HL-60 (cell line): ENCODE data around the gene CALM1.

Experiments used
- CTCF ChIP-seq: IDR thresholded peaks from one replicate; pipeline ENCODE4 v1.5.1; 2011; ENCODE audit warnings: low read length, control low read depth, inconsistent platforms; ENCODE audit not compliant: insufficient read depth
- POLR2AphosphoS5 ChIP-seq: IDR thresholded peaks from 2 replicates; pipeline ENCODE4 v1.6.1; 2012; ENCODE audit warnings: low read depth

- no peak for TF ChIP-seq CTCF
- TF ChIP-seq POLR2AphosphoS5 = no peak
Measured at GRCh38 chr14:90429236-90429635, 32.4 kb downstream of the CALM1 start.
